ENCODE results near the gene PCSK1N. TPM values are rescaled to one million over a fixed set of nuclear protein-coding genes. Genes with fewer than 3 reads are reported as not detected.
A peak's percentile ranks its signal among the peaks of the same experiment; 100 is the strongest.

PCSK1N gene
- total and polyA plus RNA-seq, 2 of the 13 experiments (the other 11 are each of a cell fraction or from before 2014, with no cell fraction given): 4.5 to 14.0 TPM

DNA sequence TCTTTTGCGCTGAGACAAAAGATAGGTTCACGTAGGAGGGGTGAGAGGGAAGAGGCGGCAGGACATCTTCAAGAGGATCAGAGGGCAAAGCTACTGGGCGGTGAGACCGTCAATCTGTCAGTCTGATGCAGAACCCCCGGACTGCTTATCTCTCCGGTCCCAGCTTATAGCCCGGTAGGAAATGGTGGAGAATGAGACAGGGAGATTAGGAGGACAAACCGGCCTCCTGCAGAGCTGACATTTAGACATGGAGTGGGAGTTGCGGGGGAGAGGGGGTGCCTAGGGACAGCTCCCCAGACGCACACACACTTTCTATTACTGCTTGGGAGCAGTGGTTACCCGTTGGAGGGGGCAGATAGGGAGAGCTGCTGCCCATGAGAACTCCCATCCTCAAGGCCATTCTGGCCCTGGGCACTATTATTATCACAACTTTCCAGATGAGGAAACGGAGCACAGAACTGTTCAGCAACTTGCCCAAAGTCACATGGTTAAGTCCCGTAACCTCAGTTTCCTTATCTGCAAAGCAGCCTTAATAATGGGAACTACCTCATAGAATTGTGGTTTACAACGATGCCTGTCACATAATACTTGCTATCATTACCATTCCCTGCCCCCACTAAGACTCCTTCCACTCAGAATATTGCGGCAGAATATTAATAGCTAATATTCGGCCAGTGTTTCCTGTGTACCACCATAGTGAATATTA lies 34.7 kb downstream of the PCSK1N start:
- Histone ChIP-seq H3K27me3 (ENCODE audit: control insufficient read depth in 1 of 2, insufficient read depth in 2 of 2, low read length in 2 of 2) (no peaks in the 10 kb centered on the region; a peak in 1 of 5 replicates), H3K9ac (ENCODE audit: insufficient read depth, low read depth, low read length) (peak overlapping the region; percentile 79), H4K20me1 (ENCODE audit: insufficient read depth, low read length) (no peaks in the 10 kb centered on the region), H2AFZ (ENCODE audit: low read length) (no peak overlapping the region), H3K9me3 (ENCODE audit: low read length) (no peaks in the 10 kb centered on the region), H3K27ac (ENCODE audit: extremely low read length, insufficient read depth, low read length) (peak overlapping the region; percentile 93), H3K79me2 (ENCODE audit: insufficient read depth, low read length) (no peaks in the 10 kb centered on the region), H3K4me3 (replicated peaks in 1 of 3; ENCODE audit: insufficient read depth in 1 of 3, low read depth in 2 of 3, low read length in 3 of 3) (peak overlapping the region; percentile 61 to 82 (median 66)), H3K4me1 (ENCODE audit: insufficient read depth, low read length) (peaks cover 46% of the 10 kb centered on the region), H3K36me3 (replicated peaks in 1 of 2; ENCODE audit: control insufficient read depth in 1 of 2, insufficient read depth in 2 of 2, low read length in 2 of 2) (peaks cover 0 to 3% of the 10 kb centered on the region in 2 experiments; a peak in 1 of 5 replicates), H3K4me2 (ENCODE audit: low read depth, low read length) (peak overlapping the region; percentile 81)
- no peak for ATAC-seq
- TF ChIP-seq, protein P1, sequence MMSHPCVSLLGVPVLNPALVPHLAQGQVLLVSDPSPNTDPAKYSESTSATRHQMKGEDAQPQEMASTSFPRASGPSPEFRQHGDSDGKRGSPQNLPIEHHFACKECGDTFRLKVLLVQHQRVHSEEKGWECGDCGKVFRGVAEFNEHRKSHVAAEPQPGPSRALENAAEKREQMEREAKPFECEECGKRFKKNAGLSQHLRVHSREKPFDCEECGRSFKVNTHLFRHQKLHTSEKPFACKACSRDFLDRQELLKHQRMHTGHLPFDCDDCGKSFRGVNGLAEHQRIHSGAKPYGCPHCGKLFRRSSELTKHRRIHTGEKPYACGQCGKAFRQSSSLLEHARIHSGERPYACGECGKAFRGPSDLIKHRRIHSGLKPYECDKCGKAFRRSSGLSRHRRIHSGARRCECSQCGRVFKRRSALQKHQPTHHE (CRISPR knock-in tag; IDR thresholded peaks at IDR 0.05; ENCODE audit: borderline replicate concordance): 0 out of 2 replicates have a peak, but pooled peaks have one; percentile 30
- TF ChIP-seq ZMYM4 (CRISPR knock-in tag; IDR thresholded peaks at IDR 0.05) (no peak), SOX13 (IDR thresholded peaks at IDR 0.05) (no peak), SOX13 (CRISPR knock-in tag; conservative IDR thresholded peaks at IDR 0.05 in 1 of 2, IDR thresholded peaks at IDR 0.05 in 1 of 2) (no peak), ZNF772 (CRISPR knock-in tag; IDR thresholded peaks at IDR 0.05) (0 out of 2 replicates have a peak, but pooled peaks have one; percentile 11), TCF12 (IDR thresholded peaks at IDR 0.05) (no peak), TCF12 (CRISPR knock-in tag; IDR thresholded peaks at IDR 0.05) (0 out of 2 replicates have a peak, but pooled peaks have one; percentile 26), ZMAT3 (CRISPR knock-in tag; conservative IDR thresholded peaks at IDR 0.05) (0 out of 2 replicates have a peak, but pooled peaks have one; percentile 28)
- DNase-seq (ENCODE audit: low spot score): no peak
- intact Hi-C loops (cut with micrococcal nuclease; ENCODE audit: unreplicated experiment): no loop called here
- no peak for FAIRE-seq
- ChIA-PET POLR2A (interaction anchor here (0.6 to 2.3 kb wide), 14 partner anchors 20 to 390 kb away, joined by 3 to 17 read pairs (median 6); partner anchors contain the start of genes OTUD5, PCSK1N, PQBP1 and TIMM17B), CTCF (ENCODE audit: low intra/inter-chr PET ratio, low total read pairs) (no interaction called here)
- in situ Hi-C loops (cut with HindIII; ENCODE audit: extremely low pct_ligation_motif_present, low pct_unique_long_range_greater_than_20kb): no loop called here
- WGBS (ENCODE audit: low lambda C conversion rate): 3% methylated on average over 15 of the region's 17 CpGs
- TSS peak; percentile 95 for BruUV-seq (replicated peaks)
